SU-DHL-6 (cell line): ENCODE results near the gene HSD17B8.

Source experiments
- CTCF ChIP-seq: fragments of 200-600 bp; sonication (generic); IDR thresholded peaks from one replicate; pipeline ENCODE4 v1.5.1; 2017; ENCODE audit warnings: antibody characterized with exemption, mild to moderate bottlenecking, low read length, moderate library complexity; ENCODE audit not compliant: insufficient read depth, poor library complexity, severe bottlenecking
- EZH2phosphoT487 ChIP-seq: fragments of 200-600 bp; sonication (generic), shearing (Covaris generic); conservative IDR thresholded peaks from 2 replicates; pipeline ENCODE4 v1.6.1; 2018; ENCODE audit warnings: mild to moderate bottlenecking, antibody characterized with exemption, low read length, moderate library complexity, mixed read lengths

- TF ChIP-seq CTCF (no peak), EZH2phosphoT487 (no peak)
These were observed 33.2 kb upstream of the HSD17B8 start for GRCh38 chr6:33171016-33171879.
